Left lung (tissue), 10 donors: Measurements from ENCODE around the gene ARR3. TPM values are rescaled to one million over a fixed set of nuclear protein-coding genes. Genes with fewer than 3 reads are reported as not detected.
"Not testable (repeated sequence)": the region's sequence is repeated elsewhere in the genome, so short reads cannot be mapped to it uniquely, and the experiment has no call there.

Experiments
- ATAC-seq: fragments of 200-7000 bp; cut with Tn5 transposase; one replicate; pipeline ENCODE4 v1.9.1; 2020; ENCODE audit warnings: moderate library complexity
- DNase-seq, 4 donors: peaks; one replicate each; pipeline ENCODE4 v3.0.0-alpha.2; 2013 to 2020
- H3K27ac ChIP-seq, 2 donors: fragments of 200-600 bp; sonication (generic) in 1 of 2; one replicate each; pipeline versions ENCODE4 v1.5.0 to v1.8.0; 2020 to 2021
- H3K27me3 ChIP-seq, 2 donors: fragments of 200-600 bp; sonication (generic) in 1 of 2; one replicate each; pipeline versions ENCODE4 v1.5.0 to v1.8.0; 2020 to 2021
- H3K36me3 ChIP-seq, 2 donors: fragments of 200-600 bp; sonication (generic) in 1 of 2; one replicate each; pipeline versions ENCODE4 v1.5.0 to v1.8.0; 2020 to 2021
- H3K4me1 ChIP-seq, 2 donors: fragments of 200-600 bp; one replicate each; pipeline ENCODE4 v1.8.0; 2021
- H3K4me3 ChIP-seq, 2 donors: fragments of 200-600 bp; sonication (generic) in 1 of 2; one replicate each; pipeline versions ENCODE4 v1.5.0 to v1.8.0; 2020 to 2021; ENCODE audit warnings: mild to moderate bottlenecking in 1 of 2
- H3K9me3 ChIP-seq, 2 donors: fragments of 200-600 bp; sonication (generic) in 1 of 2; one replicate each; pipeline versions ENCODE4 v1.5.0 to v1.8.0; 2020 to 2021
- CTCF ChIP-seq, 2 donors: fragments of 200-600 bp; sonication (generic) in 1 of 2; IDR thresholded peaks; one replicate each; pipeline versions ENCODE4 v1.5.0 to v1.8.0; 2021; ENCODE audit warnings: antibody characterized with exemption in 2 of 2
- intact Hi-C, 2 donors: fragments of 100-400 bp; cut with DNase I; formaldehyde crosslinking; loops; one replicate each; pipeline versions ENCODE4 v1.11.2 to v1.14.2; 2022
- polyA plus RNA-seq, 6 donors: library from polyadenylated mRNA; unstranded; fragments of 120-200 nt; gene quantifications; one replicate each; pipeline ENCODE4 v1.2.1, GENCODE V29; 2013; ENCODE audit not compliant: insufficient read length in 6 of 6
- total RNA-seq, 2 donors: library from RNA; stranded (reverse); fragmentation: NEBNext Ultra II Directional; extraction: Animal tissue kit (Norgen Biotek cat#: 25700); gene quantifications; one replicate each; pipeline ENCODE4 v1.2.1, GENCODE V29; 2021
- donor health status: DM: no; HTN: yes; CAD: no.
- donor health status: DM: no; HTN: no; CAD: no.

The ARR3 gene
- total and polyA plus RNA-seq, 8 donors, result 1.2 to 2.1 (median 1.6) TPM; not detected in 2

- Histone ChIP-seq H3K27me3 (no peaks in the 10 kb centered on the region), H3K9me3 (no peaks in the 10 kb centered on the region), H3K4me1 (no peaks in the 10 kb centered on the region), H3K4me3 (no peak overlapping the region), H3K27ac (no peak overlapping the region), H3K36me3 (no peaks in the 10 kb centered on the region)
- no peak for TF ChIP-seq CTCF (IDR thresholded peaks at IDR 0.05)
- DNase-seq (no peak), ATAC-seq (no peak)
- intact Hi-C loops, result no loop called here
These were observed 10.5 kb upstream of the ARR3 start for GRCh38 chrX:70257423-70258288.

GRCh38 chrX:70260104-70260503, 8.0 kb upstream of the ARR3 start, which contains the start of gene P2RY4:
TSS of gene P2RY4 (minus strand) at chrX:70260204. CDS start at chrX:70259624, 580 bp downstream.
- intact Hi-C loops, result no loop called here
- H3K4me3 ChIP-seq, result no peak within 1 kb of the TSS
- TF ChIP-seq CTCF (IDR thresholded peaks at IDR 0.05), result no peak
- ATAC-seq (no peak), DNase-seq (no peak)
- H3K27ac ChIP-seq, result no peak within 1 kb of the TSS
- no peaks in the 10 kb centered on the region for H3K27me3 ChIP-seq
- H3K36me3 ChIP-seq, result no peaks in the 10 kb centered on the region
- no peaks in the 10 kb centered on the region for H3K9me3 ChIP-seq
- H3K4me1 ChIP-seq, result no peaks in the 10 kb centered on the region

- Histone ChIP-seq H3K4me1 (no peaks in the 10 kb centered on the region), H3K36me3 (no peaks in the 10 kb centered on the region), H3K9me3 (no peaks in the 10 kb centered on the region), H3K27ac (no peak overlapping the region), H3K4me3 (no peak overlapping the region), H3K27me3 (no peaks in the 10 kb centered on the region)
- TF ChIP-seq CTCF (IDR thresholded peaks at IDR 0.05), result peak; percentile 22 to 25
- peak; percentile 95 for ATAC-seq
- DNase-seq, result peak in 2 of 4 donors; percentile 28 to 39
- intact Hi-C loops, result no loop called here
These were observed 5.1 kb upstream of the ARR3 start for GRCh38 chrX:70262952-70263567.

- Histone ChIP-seq H3K4me1 (no peaks in the 10 kb centered on the region), H3K9me3 (no peaks in the 10 kb centered on the region), H3K4me3 (no peak overlapping the region), H3K36me3 (no peaks in the 10 kb centered on the region), H3K27me3 (no peaks in the 10 kb centered on the region), H3K27ac (no peak overlapping the region)
- no peak for TF ChIP-seq CTCF (IDR thresholded peaks at IDR 0.05)
- intact Hi-C loops, result no loop called here
- DNase-seq, result no peak
- ATAC-seq, result no peak
These were observed 3.4 kb upstream of the ARR3 start for GRCh38 chrX:70264784-70265183.

- H3K4me3 ChIP-seq, ATAC-seq, H3K27ac ChIP-seq, H3K4me1 ChIP-seq, H3K27me3 ChIP-seq, H3K36me3 ChIP-seq, H3K9me3 ChIP-seq, intact Hi-C loops, DNase-seq: not testable (repeated sequence)
These were observed 5.9 kb downstream of the ARR3 start for GRCh38 chrX:70274029-70274428.
